Measurements from ENCODE around the gene GAB1.

Gene GAB1

GRCh38 chr4:143337600-143338287 lies 1.1 kb downstream of the GAB1 start:
- DNase-seq (ENCODE audit: low read depth): peak; percentile 50
- TF ChIP-seq CTCF (IDR thresholded peaks at IDR 0.05; ENCODE audit: low read length, missing control alignments): no peak
- H3K4me3 ChIP-seq (replicated peaks; ENCODE audit: low read depth, low read length): peak overlapping the region; percentile 80

GRCh38 chr4:143338313-143338712 lies 1.6 kb downstream of the GAB1 start:
- DNase-seq (ENCODE audit: low read depth): no peak
- peak overlapping the region; percentile 80 for H3K4me3 ChIP-seq (replicated peaks; ENCODE audit: low read depth, low read length)
- TF ChIP-seq CTCF (IDR thresholded peaks at IDR 0.05; ENCODE audit: low read length, missing control alignments): no peak

- DNase-seq (ENCODE audit: low read depth): no peak
- H3K4me3 ChIP-seq (replicated peaks; ENCODE audit: low read depth, low read length): no peak overlapping the region
- TF ChIP-seq CTCF (IDR thresholded peaks at IDR 0.05; ENCODE audit: low read length, missing control alignments): no peak
Observed at GRCh38 chr4:143339497-143339896, 2.8 kb downstream of the GAB1 start.

- H3K4me3 ChIP-seq (replicated peaks; ENCODE audit: low read depth, low read length): no peak overlapping the region
- DNase-seq (ENCODE audit: low read depth): no peak
- no peak for TF ChIP-seq CTCF (IDR thresholded peaks at IDR 0.05; ENCODE audit: low read length, missing control alignments)
Observed at GRCh38 chr4:143341186-143341755, 4.6 kb downstream of the GAB1 start.

- H3K4me3 ChIP-seq (replicated peaks; ENCODE audit: low read depth, low read length): no peak overlapping the region
- TF ChIP-seq CTCF (IDR thresholded peaks at IDR 0.05; ENCODE audit: low read length, missing control alignments): no peak
- DNase-seq (ENCODE audit: low read depth): no peak
Observed at GRCh38 chr4:143343276-143343831, 6.7 kb downstream of the GAB1 start.

GRCh38 chr4:143344041-143344440 lies 7.4 kb downstream of the GAB1 start:
- no peak for TF ChIP-seq CTCF (IDR thresholded peaks at IDR 0.05; ENCODE audit: low read length, missing control alignments)
- DNase-seq (ENCODE audit: low read depth): no peak

More at GRCh38 chr4:143344041-143344440, 7.4 kb downstream of the GAB1 start:
- no peak overlapping the region for H3K4me3 ChIP-seq (replicated peaks; ENCODE audit: low read depth, low read length)

Data from fibroblast of pulmonary artery (primary cell).